Stimulated activated CD4-positive, alpha-beta T cell treated with anti-CD3 and anti-CD28 coated beads, Interleukin-4, amount 100 ng/mL, for 4 hours (primary cell): ENCODE data around the gene RUBCN.
"Not testable (repeated sequence)": the region's sequence is repeated elsewhere in the genome, so short reads cannot be mapped to it uniquely, and the experiment has no call there.

Source experiments
- DNase-seq, 2 experiments: peaks; one replicate each; pipeline ENCODE4 v3.0.0-alpha.2; 2020

RUBCN gene

GRCh38 chr3:197680955-197681521 lies 55.7 kb downstream of the RUBCN start:
- DNase-seq, result no peak

DNA sequence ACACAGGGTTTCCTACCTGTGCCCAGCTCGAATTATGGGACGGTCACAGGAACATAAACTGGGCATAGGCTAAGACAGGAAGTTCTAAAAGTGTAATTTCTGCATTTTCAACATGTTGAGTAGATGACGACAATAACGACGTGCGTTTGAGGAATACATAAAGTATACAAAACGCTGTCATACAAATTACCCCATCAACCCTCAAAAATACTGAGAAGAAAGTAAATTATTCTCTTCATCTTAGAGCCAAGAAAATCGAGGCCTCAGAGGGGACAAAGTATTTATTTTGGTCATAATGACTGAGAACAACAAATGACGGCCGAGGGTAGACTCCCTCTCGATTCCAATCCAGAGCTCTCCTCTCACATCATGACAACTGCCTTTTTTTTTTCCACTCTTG lies 60.8 kb downstream of the RUBCN start:
- no peak for DNase-seq

DNA sequence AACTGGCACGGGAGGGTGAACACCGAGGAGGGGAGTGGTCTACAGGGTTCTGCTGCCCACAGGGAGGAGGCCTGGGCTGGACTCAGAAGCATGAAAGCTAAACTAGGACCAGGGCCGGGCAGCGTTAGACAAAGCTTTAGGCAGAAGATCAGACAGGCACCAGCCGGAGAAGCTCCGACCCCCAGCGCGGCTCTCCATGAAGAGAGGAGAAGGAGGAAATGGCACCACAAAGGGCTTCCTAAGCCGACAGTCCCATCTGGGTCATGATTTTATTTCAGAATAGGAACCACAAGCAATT lies 61.2 kb downstream of the RUBCN start:
- DNase-seq, result no peak

- DNase-seq, result no peak
These were observed 61.8 kb downstream of the RUBCN start for GRCh38 chr3:197674741-197675562.

DNA sequence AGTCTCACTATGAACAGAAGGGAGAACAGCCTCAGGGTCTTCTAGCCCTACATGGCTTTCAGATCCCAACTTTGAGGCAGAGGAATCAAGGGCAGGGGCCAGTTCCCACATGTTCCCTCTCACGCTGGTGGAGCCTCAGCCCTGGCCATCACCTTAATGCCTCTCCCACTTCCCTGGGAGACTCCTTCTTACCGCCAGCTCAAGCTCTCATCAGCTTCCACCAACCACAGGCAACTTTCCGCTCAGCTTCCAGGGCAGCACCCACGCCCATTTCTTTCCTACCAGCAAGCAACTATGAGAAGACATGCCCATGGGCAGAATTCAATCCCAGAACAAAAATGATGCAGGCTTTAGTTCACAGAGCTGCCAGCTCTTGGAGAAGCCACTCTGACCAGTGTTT lies 63.5 kb downstream of the RUBCN start:
- DNase-seq, result no peak

DNA sequence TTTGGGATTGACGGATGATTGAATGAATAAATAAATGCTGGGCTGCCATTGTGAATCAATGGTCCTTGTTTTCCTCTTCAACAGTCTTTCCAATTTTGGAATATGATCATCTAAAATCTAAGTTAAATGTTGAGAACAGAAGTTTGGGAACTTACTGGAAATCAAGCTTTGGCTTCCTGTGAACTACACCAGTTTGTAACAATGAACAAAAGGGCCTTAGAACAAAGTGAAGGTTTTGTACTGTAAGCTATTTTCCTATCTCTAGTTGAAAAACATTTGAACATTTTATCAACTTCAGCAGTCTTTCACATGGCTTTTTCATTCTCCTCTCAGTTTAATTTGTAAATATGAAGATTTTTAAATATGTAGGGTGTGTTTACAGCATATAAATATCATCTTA lies 66.3 kb downstream of the RUBCN start:
- no peak for DNase-seq

DNA sequence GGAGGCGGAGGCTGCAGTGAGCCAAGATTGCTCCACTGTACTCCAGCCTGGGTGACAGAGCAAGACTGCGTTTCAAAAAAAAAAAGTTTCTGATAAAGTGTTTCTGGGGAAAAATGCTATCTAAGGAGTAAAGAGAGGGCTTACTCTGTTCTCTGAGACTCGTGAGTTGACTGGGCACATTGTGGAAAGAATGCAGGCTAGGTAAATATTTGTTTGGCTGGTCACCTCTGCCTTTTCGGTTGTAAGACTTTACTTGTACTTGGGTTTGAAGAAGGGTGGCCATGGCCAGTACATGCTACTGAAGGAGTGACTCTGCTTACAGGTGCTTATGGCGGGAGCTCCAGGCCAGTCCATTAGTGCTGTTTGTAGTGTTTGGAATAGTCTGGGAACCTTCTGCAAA lies 68.7 kb downstream of the RUBCN start:
- no peak for DNase-seq

DNA sequence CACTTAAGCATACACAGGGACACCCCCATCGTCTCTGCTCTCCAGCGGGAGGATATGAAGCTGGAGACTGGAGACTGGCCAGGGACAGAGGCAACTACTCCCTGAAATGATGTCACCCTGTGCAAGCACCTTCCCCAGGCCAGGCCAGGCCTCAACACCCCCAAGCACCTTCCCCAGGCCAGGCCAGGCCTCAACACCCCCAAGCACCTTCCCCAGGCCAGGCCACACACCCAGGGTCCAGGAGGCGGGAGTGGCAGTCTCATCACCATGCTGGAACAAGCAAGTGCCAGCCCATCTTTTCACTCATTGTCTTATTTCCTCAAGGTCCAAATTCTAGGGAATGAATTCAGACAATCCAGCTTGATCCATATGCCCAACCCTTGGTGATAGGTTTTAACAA lies 69.4 kb downstream of the RUBCN start:
- DNase-seq, result not testable (repeated sequence)

GRCh38 chr3:197666221-197666842 lies 70.4 kb downstream of the RUBCN start:
- not testable (repeated sequence) for DNase-seq

GRCh38 chr3:197665549-197665948 lies 71.2 kb downstream of the RUBCN start:
- not testable (repeated sequence) for DNase-seq

DNA sequence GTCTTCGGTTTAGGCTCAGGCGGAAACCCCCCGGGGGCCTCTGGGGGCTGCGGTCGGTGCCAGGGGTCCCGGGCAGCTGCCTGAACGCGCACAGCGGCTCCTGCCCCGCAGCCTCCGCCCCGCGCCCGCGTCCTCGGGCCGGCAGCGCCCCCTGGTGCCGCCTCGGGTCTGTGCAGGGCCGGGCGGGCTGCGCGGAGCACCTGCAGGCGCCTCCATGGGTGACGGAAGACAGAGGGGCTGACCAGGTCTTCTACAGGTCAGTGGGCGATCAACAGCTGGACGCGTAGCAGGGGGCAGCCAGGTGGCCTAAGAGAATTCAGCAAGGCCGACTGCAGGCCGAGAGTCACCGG lies 71.6 kb downstream of the RUBCN start:
- not testable (repeated sequence) for DNase-seq

- DNase-seq, result peak; percentile 13 to 21
These were observed 72.1 kb downstream of the RUBCN start for GRCh38 chr3:197664414-197665141.

DNA sequence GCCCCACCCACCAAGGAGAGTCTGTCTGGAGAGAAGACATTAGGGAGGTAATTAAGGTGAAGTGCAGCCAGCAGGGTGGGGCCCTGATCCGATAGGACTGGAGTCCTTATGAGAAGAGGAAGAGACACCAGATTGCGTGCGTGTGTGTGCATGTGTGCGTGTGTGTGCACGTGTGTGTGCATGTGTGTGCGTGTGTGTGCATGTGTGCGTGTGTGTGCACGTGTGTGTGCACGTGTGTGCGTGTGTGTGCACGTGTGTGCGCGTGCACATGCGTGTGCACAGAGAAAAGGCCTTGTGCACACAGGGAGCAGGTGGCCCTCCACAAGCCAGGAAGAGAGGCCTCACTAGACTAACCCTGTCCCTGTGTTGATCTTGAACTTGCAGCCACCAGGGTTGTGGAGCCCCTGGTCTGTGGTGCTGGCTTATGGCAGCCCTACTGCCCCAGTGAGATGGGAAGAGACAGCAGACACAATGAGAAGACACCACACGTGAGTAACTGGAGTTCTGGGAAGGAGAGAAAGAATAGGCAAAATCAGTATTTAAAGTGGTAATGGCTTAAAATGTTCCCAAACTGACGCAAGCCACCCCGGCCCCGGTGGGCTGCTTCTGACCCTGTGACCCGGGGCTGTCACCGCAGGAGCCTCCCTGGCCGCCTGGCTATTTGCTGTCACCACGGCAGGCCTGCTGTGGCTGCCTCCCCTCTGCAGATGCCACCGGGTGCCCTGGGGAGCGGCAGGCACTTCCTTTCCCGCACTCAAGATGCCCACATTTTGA lies 73.2 kb downstream of the RUBCN start:
- DNase-seq, result not testable (repeated sequence)

DNA sequence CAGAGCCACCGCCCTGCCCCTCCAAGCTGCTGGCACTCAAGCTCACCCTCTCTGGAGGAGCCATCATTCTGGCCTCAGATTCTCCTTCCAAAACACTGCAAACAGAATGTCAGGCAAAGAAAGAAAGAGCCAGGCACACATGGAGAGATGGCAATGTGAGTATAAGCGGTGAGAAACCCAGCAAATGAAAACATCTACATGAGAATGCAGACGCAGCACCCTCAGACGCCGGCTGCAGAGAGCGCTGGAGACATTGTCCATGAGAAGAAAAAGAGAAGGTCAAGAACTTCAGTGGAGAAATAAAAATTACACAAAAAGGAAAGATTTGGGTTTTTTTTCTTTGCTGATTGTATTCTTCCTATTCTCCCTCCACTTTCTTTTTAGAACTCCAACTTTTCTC lies 74.4 kb downstream of the RUBCN start:
- not testable (repeated sequence) for DNase-seq

- DNase-seq, result not testable (repeated sequence)
These were observed 74.8 kb downstream of the RUBCN start for GRCh38 chr3:197661874-197662273.

DNA sequence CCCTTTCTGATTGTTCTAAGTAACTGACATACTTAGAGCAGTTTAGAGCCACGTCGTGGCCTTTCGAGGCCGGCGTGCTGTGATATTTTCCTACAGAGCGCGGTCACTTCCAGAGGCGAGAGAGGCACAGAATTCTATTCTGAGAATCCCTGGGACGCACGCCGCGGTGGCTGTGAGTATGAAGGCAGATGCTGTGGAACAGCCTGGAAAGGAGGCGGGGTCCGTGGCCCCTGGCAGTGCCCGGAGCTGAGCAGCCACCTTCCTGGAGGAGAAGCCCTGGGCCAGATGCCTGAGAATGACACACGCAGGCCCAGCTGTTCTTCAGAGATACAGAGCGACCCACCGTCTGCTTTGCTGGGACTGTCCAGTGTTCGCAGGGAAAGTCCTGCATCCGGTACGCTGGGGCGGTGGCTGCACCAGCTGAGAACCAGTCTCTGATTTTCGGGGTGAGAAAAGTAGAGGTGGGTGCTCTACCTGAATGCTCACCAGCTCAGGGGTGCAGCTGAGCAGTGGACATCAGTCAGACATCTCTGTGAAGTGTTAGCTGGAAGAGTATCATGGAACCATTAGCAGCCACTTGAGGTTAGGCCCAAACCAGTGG lies 75.4 kb downstream of the RUBCN start:
- not testable (repeated sequence) for DNase-seq

DNA sequence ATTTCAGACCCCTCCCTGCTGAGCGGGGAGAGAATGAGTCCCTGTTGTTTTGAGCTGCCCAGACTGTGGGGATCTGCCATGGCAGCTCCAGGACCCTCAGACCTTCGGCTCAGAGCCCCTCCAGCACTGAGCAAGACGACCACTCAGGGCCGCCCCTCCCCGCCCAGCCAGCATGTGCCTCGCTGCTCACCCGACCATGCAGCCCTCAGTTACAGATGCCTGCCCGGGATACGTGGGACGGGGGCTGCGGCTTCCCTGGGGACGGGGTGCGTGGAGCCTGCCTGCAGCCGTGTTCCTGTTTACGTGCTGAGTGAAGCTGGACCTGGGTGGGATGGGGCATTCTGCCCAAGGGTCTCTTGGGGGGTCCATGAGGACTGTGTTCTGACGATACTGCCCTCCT lies 77.0 kb downstream of the RUBCN start:
- DNase-seq, result not testable (repeated sequence)

- DNase-seq, result not testable (repeated sequence)
These were observed 77.6 kb downstream of the RUBCN start for GRCh38 chr3:197659144-197659543.

DNA sequence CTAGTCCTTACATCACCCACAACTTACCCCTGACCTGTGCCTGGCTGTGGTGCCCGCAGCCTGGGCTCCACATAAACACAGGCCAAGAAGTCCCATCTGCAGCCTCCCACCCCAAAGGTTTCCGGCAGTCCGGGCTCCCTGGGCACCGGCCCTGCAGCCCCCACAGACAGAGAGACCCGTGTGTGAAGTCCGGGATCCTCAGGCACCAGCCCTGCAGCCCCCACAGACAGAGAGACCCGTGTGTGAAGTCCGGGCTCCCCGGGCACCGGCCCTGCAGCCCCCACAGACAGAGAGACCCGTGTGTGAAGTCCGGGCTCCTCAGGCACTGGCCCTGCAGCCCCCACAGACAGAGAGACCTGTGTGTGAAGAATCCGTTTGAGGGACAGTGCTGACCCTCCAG lies 78.0 kb downstream of the RUBCN start:
- not testable (repeated sequence) for DNase-seq

GRCh38 chr3:197657541-197658292 lies 79.0 kb downstream of the RUBCN start:
- not testable (repeated sequence) for DNase-seq

GRCh38 chr3:197656960-197657359 lies 79.7 kb downstream of the RUBCN start:
- DNase-seq, result not testable (repeated sequence)

DNA sequence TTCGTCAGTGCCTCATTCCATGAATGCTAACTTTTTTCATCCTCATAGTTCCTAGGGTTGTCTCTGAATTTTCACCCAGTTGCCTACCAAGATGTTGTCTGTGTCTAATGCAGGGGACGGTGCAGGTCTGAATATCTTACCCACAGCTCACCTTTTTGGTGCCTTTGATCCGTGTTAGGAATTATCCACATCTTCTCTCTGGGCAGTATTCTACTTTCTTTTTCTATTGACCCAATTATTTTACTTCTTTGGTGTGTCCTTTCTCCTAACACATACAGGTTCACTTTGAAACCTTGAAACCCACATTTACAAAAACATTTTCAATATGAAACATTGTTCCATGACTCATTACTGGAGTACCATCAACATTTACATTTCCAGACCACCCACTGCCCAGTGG lies 80.6 kb downstream of the RUBCN start:
- DNase-seq, result not testable (repeated sequence)
